Renal cortical epithelial cell (primary cell): ENCODE results near the gene DCTN2. TPM values are rescaled to one million over a fixed set of nuclear protein-coding genes. Genes with fewer than 3 reads are reported as not detected.
"Not testable (repeated sequence)": the region's sequence is repeated elsewhere in the genome, so short reads cannot be mapped to it uniquely, and the experiment has no call there.

ENCODE experiments used
- DNase-seq: peaks from one replicate; pipeline ENCODE4 v3.0.0-alpha.2; 2011; ENCODE audit warnings: low read depth
- total RNA-seq: library from RNA; depleted of rRNA; stranded (reverse); fragments of >200 nt; gene quantifications from 2 replicates; pipeline ENCODE4 v1.2.3, GENCODE V29; 2014

Gene DCTN2
- total RNA-seq, 1 donor from 2014 or later = 212 TPM

- DNase-seq = no peak
Measured at GRCh38 chr12:57528176-57528575, 18.8 kb downstream of the DCTN2 start.

GRCh38 chr12:57527184-57527583 is 19.8 kb downstream of the DCTN2 start:
- DNase-seq = no peak

- DNase-seq = no peak
Measured at GRCh38 chr12:57526477-57527126, 20.4 kb downstream of the DCTN2 start.

- DNase-seq = no peak
Measured at GRCh38 chr12:57525615-57526383, 21.2 kb downstream of the DCTN2 start.

GRCh38 chr12:57524814-57525614 is 22.0 kb downstream of the DCTN2 start:
- no peak for DNase-seq

- no peak for DNase-seq
Measured at GRCh38 chr12:57523706-57524614, 23.0 kb downstream of the DCTN2 start.

GRCh38 chr12:57522887-57523705 is 23.9 kb downstream of the DCTN2 start:
- peak; percentile 42 for DNase-seq

- peak; percentile 75 for DNase-seq
Measured at GRCh38 chr12:57522011-57522886, 24.7 kb downstream of the DCTN2 start, which contains the start of gene MBD6. Gene MBD6, plus strand, starts transcription at chr12:57522824. Its CDS starts 1,480 bp downstream, at chr12:57524304.

- DNase-seq = peak; percentile 45
Measured at GRCh38 chr12:57521525-57522010, 25.4 kb downstream of the DCTN2 start.

- peak; percentile 92 for DNase-seq
Measured at GRCh38 chr12:57520053-57520818, 26.8 kb downstream of the DCTN2 start, which contains the start of gene DDIT3. Gene DDIT3, minus strand, starts transcription at chr12:57520514. Its CDS starts 3,108 bp downstream, at chr12:57517406.

- DNase-seq = no peak
Measured at GRCh38 chr12:57519796-57520052, 27.3 kb downstream of the DCTN2 start.

GRCh38 chr12:57518920-57519795 is 27.8 kb downstream of the DCTN2 start:
- DNase-seq = no peak

- DNase-seq = no peak
Measured at GRCh38 chr12:57518176-57518919, 28.6 kb downstream of the DCTN2 start.

- not testable (repeated sequence) for DNase-seq
Measured at GRCh38 chr12:57517718-57518117, 29.3 kb downstream of the DCTN2 start.

GRCh38 chr12:57517187-57517586 is 29.8 kb downstream of the DCTN2 start:
- DNase-seq = peak; percentile 30

GRCh38 chr12:57516617-57517153 is 30.3 kb downstream of the DCTN2 start:
- DNase-seq = no peak
